ENCODE measurements around the gene PIK3CB. TPM values are rescaled to one million over a fixed set of nuclear protein-coding genes. Genes with fewer than 3 reads are reported as not detected.
A peak's percentile ranks its signal among the peaks of the same experiment; 100 is the strongest.

Gene PIK3CB
- total RNA-seq, 2 donors from 2014 or later, result 18.8 to 26.3 TPM

DNA sequence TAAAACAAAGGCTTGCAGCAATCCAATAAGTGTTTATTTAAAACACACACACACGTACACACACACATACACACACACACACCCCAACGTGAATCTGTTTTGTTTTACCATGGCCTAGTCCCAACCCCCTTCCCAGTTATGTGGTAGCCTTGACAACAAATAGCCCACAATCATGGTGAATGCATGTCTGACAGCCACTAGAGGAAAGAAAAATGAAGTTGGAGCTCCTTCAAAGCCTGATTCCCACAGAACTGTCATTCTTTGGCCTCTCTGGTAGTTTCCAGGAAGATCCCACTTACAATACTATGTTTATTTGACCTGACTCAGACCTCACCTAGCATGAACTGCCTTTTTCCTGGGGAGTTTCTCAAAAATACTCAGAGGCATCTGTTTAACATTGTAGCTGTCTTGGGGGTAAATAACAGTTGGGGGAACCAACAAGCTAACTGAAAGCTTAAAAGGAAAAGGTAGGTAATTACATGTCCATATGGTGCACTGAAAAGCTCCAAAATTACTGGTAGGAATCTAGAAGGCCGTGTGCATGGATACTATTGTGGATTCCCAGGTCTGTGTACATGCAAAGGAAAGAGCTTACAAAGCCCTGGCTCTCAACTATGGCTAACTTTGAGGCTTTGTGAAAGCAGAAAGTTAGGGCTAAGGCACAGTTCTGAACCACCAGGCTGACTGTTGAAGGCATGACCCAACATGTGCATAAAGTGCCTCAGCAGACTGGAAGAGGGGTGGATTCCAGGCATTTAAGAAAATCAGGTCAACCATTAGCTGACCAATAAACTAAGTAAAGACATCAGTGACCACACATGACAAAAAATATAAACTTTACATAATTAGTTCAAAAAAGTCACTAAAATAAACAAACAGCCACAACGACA lies 160.8 kb downstream of the PIK3CB start:
- Mint-ChIP-seq H3K27ac (peak overlapping the region; percentile 47), H3K36me3 (ENCODE audit: insufficient read depth in 2 of 2) (peaks cover 10 to 22% of the 10 kb centered on the region in 2 donors), H3K4me1 (ENCODE audit: low read depth) (no peaks in the 10 kb centered on the region), H3K27me3 (ENCODE audit: low read depth) (no peaks in the 10 kb centered on the region), H3K9me3 (peaks cover 2% of the 10 kb centered on the region in 2 donors), H3K4me3 (no peak overlapping the region)
- DNase-seq (no peak), ATAC-seq (replicated peaks in 1 of 2) (no peak)

DNA sequence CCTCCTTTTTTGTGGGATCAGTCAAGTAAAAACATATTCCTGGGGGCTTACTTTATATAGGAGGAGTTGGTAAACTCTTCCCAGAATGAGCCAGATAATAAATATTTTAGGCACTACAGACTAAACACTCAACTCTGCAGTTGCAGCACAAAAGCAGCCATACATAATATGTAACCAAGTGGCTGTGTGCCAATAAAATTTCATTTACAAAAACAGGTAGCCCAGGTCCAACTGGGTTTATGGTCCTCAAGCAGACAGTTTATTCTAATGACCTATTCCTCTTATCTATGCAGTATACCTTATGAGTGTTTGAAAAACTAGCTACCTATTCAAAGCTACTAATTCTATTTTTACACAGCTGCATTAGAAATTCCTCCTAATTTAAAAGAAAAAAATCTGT lies 164.3 kb downstream of the PIK3CB start:
- Mint-ChIP-seq H3K9me3 (peaks cover under 1% of the 10 kb centered on the region in 2 donors), H3K4me3 (no peak overlapping the region), H3K36me3 (ENCODE audit: insufficient read depth in 2 of 2) (peaks cover 2 to 13% of the 10 kb centered on the region in 2 donors), H3K27me3 (ENCODE audit: low read depth) (no peaks in the 10 kb centered on the region), H3K27ac (no peak overlapping the region), H3K4me1 (ENCODE audit: low read depth) (no peaks in the 10 kb centered on the region)
- no peak for ATAC-seq (replicated peaks in 1 of 2)
- DNase-seq, result no peak

DNA sequence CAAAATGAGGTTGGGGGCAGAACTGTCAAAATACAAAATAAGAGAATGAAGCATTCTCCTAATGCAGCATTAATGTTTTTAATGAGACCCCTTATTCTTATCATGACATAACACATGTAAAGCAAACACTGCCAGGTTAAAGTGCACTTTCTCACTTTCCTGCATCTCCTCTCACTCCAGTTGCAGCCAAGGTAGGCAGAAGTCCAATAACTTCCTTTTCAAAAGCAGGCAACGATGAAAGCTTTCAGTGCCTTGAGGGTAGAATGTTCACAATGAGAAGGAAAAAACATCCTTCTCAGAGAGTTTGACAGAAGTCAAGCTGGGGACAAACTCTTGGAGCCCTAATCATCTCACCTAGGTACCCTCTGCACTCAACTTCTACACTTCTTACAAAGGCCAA lies 166.6 kb downstream of the PIK3CB start:
- no peaks in the 10 kb centered on the region for H3K27me3 Mint-ChIP-seq (ENCODE audit: low read depth)
- DNase-seq, result no peak
- no peaks in the 10 kb centered on the region for H3K4me1 Mint-ChIP-seq (ENCODE audit: low read depth)
- H3K4me3 Mint-ChIP-seq, result no peak overlapping the region
- no peak overlapping the region for H3K27ac Mint-ChIP-seq
- ATAC-seq (replicated peaks in 1 of 2), result no peak
- no peaks in the 10 kb centered on the region for H3K9me3 Mint-ChIP-seq
- H3K36me3 Mint-ChIP-seq (ENCODE audit: insufficient read depth in 2 of 2), result peaks cover 0 to 16% of the 10 kb centered on the region in 2 donors

DNA sequence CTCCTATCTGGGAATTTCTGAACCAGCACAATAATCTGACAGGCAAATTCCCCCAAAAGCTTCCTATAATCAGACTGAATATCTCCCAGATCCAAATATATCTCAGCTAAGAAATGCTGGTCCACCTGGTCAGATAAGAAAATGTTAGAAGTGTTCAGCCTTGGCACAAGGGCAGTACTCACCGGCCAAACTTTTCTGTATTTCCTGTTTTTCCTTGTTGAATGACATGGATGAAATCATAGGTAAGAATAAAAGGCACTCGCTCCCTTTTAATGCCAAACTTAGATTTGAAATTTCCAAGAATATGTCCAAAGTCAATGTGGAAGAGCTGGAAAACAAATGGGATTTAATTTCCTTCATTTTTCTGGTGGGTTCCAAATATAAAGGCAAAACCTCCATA lies 177.2 kb downstream of the PIK3CB start:
- no peak for ATAC-seq (replicated peaks in 1 of 2)
- H3K27me3 Mint-ChIP-seq (ENCODE audit: low read depth), result no peaks in the 10 kb centered on the region
- H3K4me3 Mint-ChIP-seq, result no peak overlapping the region
- no peaks in the 10 kb centered on the region for H3K4me1 Mint-ChIP-seq (ENCODE audit: low read depth)
- H3K27ac Mint-ChIP-seq, result no peak overlapping the region
- no peaks in the 10 kb centered on the region for H3K9me3 Mint-ChIP-seq
- DNase-seq, result no peak
- H3K36me3 Mint-ChIP-seq (ENCODE audit: insufficient read depth in 2 of 2), result peaks cover 2 to 14% of the 10 kb centered on the region in 2 donors

DNA sequence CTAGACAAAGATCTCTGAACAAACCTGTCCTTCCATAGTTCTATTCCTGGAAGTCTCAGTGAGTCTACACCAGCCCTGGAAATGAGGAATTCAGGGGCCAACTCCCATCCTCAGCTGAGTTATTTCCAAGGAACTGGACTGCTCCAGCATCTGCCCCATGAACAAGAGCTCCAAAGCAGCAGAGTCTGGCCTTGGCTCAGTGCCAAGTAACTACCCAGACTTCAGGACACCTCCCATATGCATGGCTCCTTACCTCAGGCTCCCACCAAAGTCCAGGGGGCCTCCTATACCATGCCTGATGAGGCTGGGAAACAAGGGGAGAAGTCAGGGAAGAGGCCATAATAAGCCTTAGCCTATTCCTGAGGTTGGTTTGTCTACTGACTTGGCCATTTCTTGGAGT lies 181.2 kb downstream of the PIK3CB start:
- Mint-ChIP-seq H3K36me3 (ENCODE audit: insufficient read depth in 2 of 2) (peaks cover 11 to 37% of the 10 kb centered on the region in 2 donors), H3K9me3 (peaks cover 4 to 8% of the 10 kb centered on the region in 2 donors), H3K4me3 (no peak overlapping the region), H3K27ac (no peak overlapping the region), H3K4me1 (ENCODE audit: low read depth) (no peaks in the 10 kb centered on the region), H3K27me3 (ENCODE audit: low read depth) (no peaks in the 10 kb centered on the region)
- DNase-seq (no peak), ATAC-seq (replicated peaks in 1 of 2) (no peak)

DNA sequence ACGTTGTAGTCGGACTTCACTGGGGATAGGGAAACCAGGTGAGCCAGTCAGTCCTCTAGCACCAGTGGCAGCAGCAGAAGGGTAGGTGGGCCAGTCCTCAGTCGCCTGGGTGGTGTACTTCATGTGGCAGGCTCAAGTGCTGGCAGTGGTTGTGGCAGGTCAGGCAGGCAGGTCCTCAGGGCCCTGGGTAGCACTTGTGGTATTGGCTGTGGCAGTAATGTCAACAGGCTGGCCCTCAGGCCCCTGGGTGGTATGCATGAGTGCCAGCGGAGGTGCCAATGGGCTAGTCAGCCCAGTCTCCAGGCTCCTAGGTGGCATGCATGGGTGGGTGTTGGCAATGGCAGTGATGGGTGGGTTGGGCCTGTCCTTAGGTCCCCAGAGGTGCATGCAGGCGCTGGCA lies 185.6 kb downstream of the PIK3CB start:
- no peaks in the 10 kb centered on the region for H3K4me1 Mint-ChIP-seq (ENCODE audit: low read depth)
- no peaks in the 10 kb centered on the region for H3K27me3 Mint-ChIP-seq (ENCODE audit: low read depth)
- H3K27ac Mint-ChIP-seq, result no peak overlapping the region
- DNase-seq, result no peak
- peaks cover 14 to 46% of the 10 kb centered on the region in 2 donors for H3K36me3 Mint-ChIP-seq (ENCODE audit: insufficient read depth in 2 of 2)
- peaks cover 10 to 31% of the 10 kb centered on the region in 2 donors for H3K9me3 Mint-ChIP-seq
- ATAC-seq (replicated peaks in 1 of 2), result no peak
- H3K4me3 Mint-ChIP-seq, result no peak overlapping the region

DNA sequence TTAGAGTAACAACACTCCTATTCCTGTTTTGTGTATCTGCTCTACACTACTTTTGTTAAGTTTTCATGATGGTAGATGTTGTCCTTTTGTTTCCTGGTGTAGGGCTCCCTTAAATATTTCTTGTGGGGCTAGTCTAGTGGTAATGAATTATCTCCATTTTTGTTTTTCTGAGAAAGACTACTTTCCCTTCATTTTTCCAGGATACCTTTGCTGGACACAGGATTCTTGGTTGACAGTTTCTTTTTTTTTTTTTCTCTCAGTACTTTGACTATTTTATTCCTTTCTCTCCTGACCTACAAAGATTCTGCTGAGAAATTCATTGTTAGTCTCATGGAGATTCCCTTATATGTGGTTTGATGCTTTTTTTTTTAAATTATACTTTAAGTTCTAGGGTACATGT lies 188.2 kb downstream of the PIK3CB start:
- Mint-ChIP-seq H3K4me1 (ENCODE audit: low read depth) (no peaks in the 10 kb centered on the region), H3K9me3 (peaks cover 20 to 45% of the 10 kb centered on the region in 2 donors), H3K4me3 (no peak overlapping the region), H3K36me3 (ENCODE audit: insufficient read depth in 2 of 2) (peaks cover 20 to 48% of the 10 kb centered on the region in 2 donors), H3K27me3 (ENCODE audit: low read depth) (no peaks in the 10 kb centered on the region), H3K27ac (no peak overlapping the region)
- ATAC-seq (replicated peaks in 1 of 2) (no peak), DNase-seq (no peak)

DNA sequence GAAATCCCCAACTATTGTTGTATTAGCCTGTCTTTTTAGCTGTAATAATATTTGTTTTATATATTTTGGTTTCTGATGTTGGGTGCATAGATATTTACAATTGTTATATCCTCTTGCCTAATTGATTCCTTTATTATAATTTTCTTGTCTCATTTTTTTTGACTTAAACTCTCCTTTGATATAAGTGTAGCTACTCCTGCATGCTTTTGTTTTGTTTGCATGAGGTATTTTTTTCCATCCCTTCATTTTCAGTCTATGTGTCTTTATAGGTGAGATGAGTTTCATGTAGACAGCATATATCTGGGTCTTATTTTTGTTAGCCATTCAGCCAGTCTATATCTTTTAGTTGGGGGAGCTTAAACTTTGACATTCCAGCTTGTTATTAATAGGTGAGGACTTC lies 188.7 kb downstream of the PIK3CB start:
- no peaks in the 10 kb centered on the region for H3K4me1 Mint-ChIP-seq (ENCODE audit: low read depth)
- DNase-seq (no peak), ATAC-seq (replicated peaks in 1 of 2) (no peak)
- H3K27ac Mint-ChIP-seq, result no peak overlapping the region
- H3K36me3 Mint-ChIP-seq (ENCODE audit: insufficient read depth in 2 of 2), result peaks cover 19 to 44% of the 10 kb centered on the region in 2 donors
- H3K27me3 Mint-ChIP-seq (ENCODE audit: low read depth), result no peaks in the 10 kb centered on the region
- no peak overlapping the region for H3K4me3 Mint-ChIP-seq
- H3K9me3 Mint-ChIP-seq, result peaks cover 20 to 45% of the 10 kb centered on the region in 2 donors

DNA sequence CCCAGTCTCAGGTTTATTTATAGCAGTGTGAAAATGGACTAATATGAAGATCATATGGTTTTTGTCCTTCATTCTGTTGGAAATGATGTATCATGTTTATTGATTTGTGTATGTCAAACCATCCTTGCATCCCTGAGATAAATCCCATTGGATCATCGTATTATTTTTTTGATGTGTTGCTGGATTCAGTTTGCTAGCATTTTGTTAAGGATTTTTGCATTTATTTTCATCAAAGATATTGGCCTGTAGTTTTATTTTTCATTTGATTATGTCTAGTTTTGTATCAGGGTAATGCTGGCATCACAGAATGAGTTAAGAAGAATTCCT lies 191.8 kb downstream of the PIK3CB start:
- Mint-ChIP-seq H3K36me3 (ENCODE audit: insufficient read depth in 2 of 2) (peaks cover 12 to 32% of the 10 kb centered on the region in 2 donors), H3K4me1 (ENCODE audit: low read depth) (no peaks in the 10 kb centered on the region), H3K27ac (no peak overlapping the region), H3K4me3 (no peak overlapping the region), H3K9me3 (peaks cover 16 to 39% of the 10 kb centered on the region in 2 donors), H3K27me3 (ENCODE audit: low read depth) (no peaks in the 10 kb centered on the region)
- DNase-seq (no peak), ATAC-seq (replicated peaks in 1 of 2) (no peak)

DNA sequence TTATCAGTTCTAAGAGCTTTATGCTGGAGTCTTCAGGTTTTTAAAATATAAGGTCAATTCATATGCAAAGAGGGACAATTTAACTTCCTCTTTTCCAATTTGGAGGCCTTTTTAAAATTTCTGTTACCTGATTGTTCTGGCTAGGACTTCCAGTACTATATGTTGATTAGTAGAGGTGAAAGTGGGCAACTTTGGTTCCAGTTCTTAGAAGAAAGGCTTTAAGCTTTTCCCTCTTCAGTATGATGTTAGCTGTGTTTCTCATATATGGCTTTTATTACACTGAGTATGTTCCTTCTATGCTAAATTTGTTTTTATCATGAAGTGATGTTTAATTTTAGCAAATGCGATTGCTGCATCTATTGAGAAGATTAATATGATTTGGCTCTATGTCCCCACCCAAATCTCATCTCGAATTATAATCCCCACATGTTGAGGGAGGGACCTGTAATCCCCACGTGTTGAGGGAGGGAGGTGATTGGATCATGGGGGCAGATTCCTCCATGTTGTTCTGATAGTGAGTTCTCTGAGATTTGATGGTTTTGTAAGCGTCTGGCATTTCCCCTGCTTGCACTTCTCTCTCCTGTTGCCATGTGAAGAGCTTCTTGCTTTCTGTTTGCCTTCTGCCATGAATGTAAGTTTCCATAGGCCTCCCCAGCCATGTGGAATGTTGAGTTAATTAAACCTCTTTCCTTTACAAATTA lies 192.4 kb downstream of the PIK3CB start:
- Mint-ChIP-seq H3K27ac (no peak overlapping the region), H3K27me3 (ENCODE audit: low read depth) (no peaks in the 10 kb centered on the region), H3K9me3 (peaks cover 14 to 36% of the 10 kb centered on the region in 2 donors), H3K36me3 (ENCODE audit: insufficient read depth in 2 of 2) (peaks cover 12 to 29% of the 10 kb centered on the region in 2 donors), H3K4me3 (no peak overlapping the region), H3K4me1 (ENCODE audit: low read depth) (no peaks in the 10 kb centered on the region)
- ATAC-seq (replicated peaks in 1 of 2), result no peak
- no peak for DNase-seq

DNA sequence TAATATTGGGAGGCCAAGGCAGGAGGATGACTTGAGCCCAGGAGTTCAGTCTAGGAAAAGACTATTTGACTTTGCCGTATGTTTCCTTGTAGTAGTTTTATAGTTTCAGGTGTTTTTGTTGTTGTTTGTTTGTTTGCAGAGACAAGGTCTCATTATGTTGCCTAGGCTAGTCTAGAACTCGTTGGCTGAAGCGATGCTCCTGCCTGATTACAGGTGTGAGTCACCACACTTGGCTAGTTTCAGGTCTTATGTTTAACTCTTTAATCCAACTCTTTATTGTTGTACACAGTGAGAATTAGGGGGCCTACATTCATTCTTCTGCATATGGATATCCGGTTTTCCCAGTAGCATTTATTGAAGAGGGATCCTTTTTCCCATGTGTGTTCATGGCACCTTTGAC lies 194.2 kb downstream of the PIK3CB start:
- H3K4me1 Mint-ChIP-seq (ENCODE audit: low read depth), result no peaks in the 10 kb centered on the region
- peaks cover 11 to 18% of the 10 kb centered on the region in 2 donors for H3K36me3 Mint-ChIP-seq (ENCODE audit: insufficient read depth in 2 of 2)
- no peak for DNase-seq
- H3K27me3 Mint-ChIP-seq (ENCODE audit: low read depth), result no peaks in the 10 kb centered on the region
- no peak overlapping the region for H3K4me3 Mint-ChIP-seq
- H3K27ac Mint-ChIP-seq, result no peak overlapping the region
- H3K9me3 Mint-ChIP-seq, result peaks cover 10 to 30% of the 10 kb centered on the region in 2 donors
- ATAC-seq (replicated peaks in 1 of 2), result no peak

DNA sequence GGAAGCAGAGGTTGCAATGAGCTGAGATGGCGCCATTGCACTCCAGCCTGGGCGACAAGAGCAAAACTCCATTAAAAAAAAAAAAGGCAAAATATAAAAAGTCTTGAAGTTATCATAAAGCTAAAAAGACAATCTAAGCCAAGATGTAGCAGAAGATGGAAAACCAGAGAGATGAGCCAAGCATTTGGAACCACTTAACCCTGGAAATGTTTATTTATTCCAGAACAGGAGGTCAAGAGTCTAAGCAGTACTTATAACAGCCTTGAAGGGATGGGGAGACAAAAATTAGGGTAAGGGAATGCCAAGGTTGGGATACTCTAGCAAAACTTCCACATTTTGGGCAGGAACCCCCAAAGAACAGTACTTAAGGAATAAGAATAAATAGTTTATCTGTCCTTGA lies 196.1 kb downstream of the PIK3CB start:
- Mint-ChIP-seq H3K4me1 (ENCODE audit: low read depth) (no peaks in the 10 kb centered on the region), H3K9me3 (peaks cover 10 to 18% of the 10 kb centered on the region in 2 donors), H3K27me3 (ENCODE audit: low read depth) (no peaks in the 10 kb centered on the region), H3K27ac (no peak overlapping the region), H3K36me3 (ENCODE audit: insufficient read depth in 2 of 2) (peaks cover 10 to 16% of the 10 kb centered on the region in 2 donors), H3K4me3 (no peak overlapping the region)
- no peak for ATAC-seq (replicated peaks in 1 of 2)
- no peak for DNase-seq

DNA sequence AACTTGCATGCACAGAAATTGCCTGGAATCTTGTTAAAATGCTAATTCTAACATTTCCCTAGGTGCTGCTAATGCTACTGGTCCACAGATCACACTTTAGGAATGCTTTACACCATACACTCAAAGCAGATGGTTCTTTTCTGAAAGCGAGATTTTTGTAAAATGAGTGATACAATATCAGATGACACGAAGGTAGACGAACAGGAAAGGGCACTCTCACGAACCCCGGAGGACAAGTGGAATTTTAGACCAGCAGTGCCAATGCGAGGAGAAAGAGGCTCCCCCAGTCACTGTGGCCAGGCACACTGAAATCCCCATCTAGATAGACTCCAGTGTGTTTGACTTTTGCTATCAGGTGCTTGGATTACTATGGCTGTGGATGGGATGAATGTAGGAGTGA lies 205.2 kb downstream of the PIK3CB start:
- Mint-ChIP-seq H3K36me3 (ENCODE audit: insufficient read depth in 2 of 2) (no peaks in the 10 kb centered on the region), H3K4me1 (ENCODE audit: low read depth) (peaks cover 6% of the 10 kb centered on the region), H3K27ac (no peak overlapping the region), H3K9me3 (no peaks in the 10 kb centered on the region), H3K27me3 (ENCODE audit: low read depth) (no peaks in the 10 kb centered on the region), H3K4me3 (no peak overlapping the region)
- no peak for DNase-seq
- no peak for ATAC-seq (replicated peaks in 1 of 2)

Measured in activated T-cell treated with anti-CD3 and anti-CD28 coated beads, Interleukin-2, amount 50 U/mL, for 72 hours (primary cell).